HCT116 (cell line): ENCODE measurements around the gene PFDN5. TPM values are rescaled to one million over a fixed set of nuclear protein-coding genes. Genes with fewer than 3 reads are reported as not detected.

Source experiments
- ATAC-seq: fragments of 200-7000 bp; cut with Tn5 transposase; 2 replicates; pipeline ENCODE4 v1.9.1; 2020; ENCODE audit warnings: mild to moderate bottlenecking, moderate library complexity
- BruUV-seq: library from RNA; stranded (reverse); fragments of 400-500 nt; replicated peaks from 2 replicates; lab custom pipeline; 2021; lab: Mats Ljungman, UMichigan
- CTCF ChIA-PET: fragments of 300-600 bp; sonication (Branson Sonifier 250); formaldehyde crosslinking; loops from one replicate; lab custom pipeline; 2021; ENCODE audit warnings: antibody characterized with exemption; lab: Charles Lee
- POLR2A ChIA-PET: fragments of 300-600, 350-600 bp; sonication (Branson Sonifier 250); formaldehyde crosslinking; loops from one replicate; lab custom pipeline; 2021; ENCODE audit warnings: antibody characterized with exemption; lab: Charles Lee
- RAD21 ChIA-PET, 2 experiments: fragments of 300-600 bp; sonication (Branson Sonifier 250); formaldehyde crosslinking; loops; one replicate each; lab custom pipeline; 2023; ENCODE audit warnings: low total read pairs in 2 of 2; ENCODE audit not compliant: uncharacterized antibody in 2 of 2, unreplicated experiment in 2 of 2, low non-redundant PET in 1 of 2; lab: Charles Lee
- DNase-seq: peaks from one replicate; pipeline ENCODE4 v3.0.0-alpha.2; 2010; ENCODE audit warnings: low read depth, low spot score
- H2AFZ ChIP-seq: fragments of 200-600 bp; shearing (Covaris generic), sonication (generic); 2 replicates; pipeline ENCODE4 v1.6.1; 2017; ENCODE audit warnings: low read depth, mixed run types, mixed read lengths, antibody characterized with exemption, low read length; ENCODE audit not compliant: poor library complexity, severe bottlenecking
- H3K27ac ChIP-seq: 2 replicates; pipeline ENCODE4 v1.5.1; 2012; ENCODE audit warnings: low read depth, low read length
- H3K27me3 ChIP-seq: fragments of 200-600 bp; sonication (generic); 2 replicates; pipeline ENCODE4 v1.6.1; 2016; ENCODE audit warnings: mixed run types, low read length, mixed read lengths; ENCODE audit not compliant: insufficient read depth
- H3K36me3 ChIP-seq, 2 experiments: fragments of 200-500 bp in 1 of 2; fragments of 200-600 bp in 1 of 2; sonication (Bioruptor generic) in 1 of 2; sonication (generic) in 1 of 2; 2 replicates each; pipeline versions ENCODE4 v1.5.1 to v1.6.1; 2014 to 2016; ENCODE audit warnings: low read length in 2 of 2, inconsistent platforms in 1 of 2, mixed read lengths in 1 of 2, mixed run types in 1 of 2; ENCODE audit not compliant: insufficient read depth in 2 of 2, control insufficient read depth in 1 of 2
- H3K4me1 ChIP-seq, 2 experiments: fragments of 200-600 bp in 1 of 2; sonication (generic) in 1 of 2; 2 replicates each; pipeline versions ENCODE4 v1.5.1 to v1.6.1; 2012 to 2017; ENCODE audit warnings: low read length in 2 of 2, inconsistent platforms in 1 of 2, mild to moderate bottlenecking in 1 of 2, mixed read lengths in 1 of 2, mixed run types in 1 of 2, moderate library complexity in 1 of 2; ENCODE audit not compliant: insufficient read depth in 2 of 2, control insufficient read depth in 1 of 2
- H3K4me2 ChIP-seq: fragments of 200-600 bp; sonication (generic); 2 replicates; pipeline ENCODE4 v1.6.1; 2017; ENCODE audit warnings: mixed run types, low read length, mixed read lengths
- H3K4me3 ChIP-seq, 2 experiments: fragments of 200-600 bp in 1 of 2; sonication (generic) in 1 of 2; replicated peaks in 1 of 2; 2 replicates each; pipeline ENCODE4 v1.5.1; 2011 to 2016; ENCODE audit warnings: low read length in 2 of 2, control low read depth in 1 of 2, low read depth in 1 of 2, mild to moderate bottlenecking in 1 of 2, mixed read lengths in 1 of 2, mixed run types in 1 of 2
- H3K79me2 ChIP-seq: fragments of 200-600 bp; sonication (generic); 2 replicates; pipeline ENCODE4 v1.6.1; 2017; ENCODE audit warnings: mild to moderate bottlenecking, mixed run types, low read length, moderate library complexity, mixed read lengths; ENCODE audit not compliant: insufficient read depth
- H3K9ac ChIP-seq: fragments of 200-600 bp; sonication (generic); 2 replicates; pipeline ENCODE4 v1.6.1; 2016; ENCODE audit warnings: low read length, mixed read lengths
- H3K9me2 ChIP-seq: fragments of 200-600 bp; sonication (generic), shearing (Covaris generic); 2 replicates; pipeline ENCODE4 v1.6.1; 2017; ENCODE audit warnings: mixed run types, mild to moderate bottlenecking, moderate library complexity; ENCODE audit not compliant: insufficient read depth
- H3K9me3 ChIP-seq, 2 experiments: fragments of 200-500 bp in 1 of 2; fragments of 200-600 bp in 1 of 2; sonication (Bioruptor generic) in 1 of 2; sonication (generic) in 1 of 2; 2 replicates each; pipeline ENCODE4 v1.6.1; 2014 to 2017; ENCODE audit warnings: low read length in 2 of 2, mixed read lengths in 2 of 2, inconsistent platforms in 1 of 2, low read depth in 1 of 2, mild to moderate bottlenecking in 1 of 2, mixed run types in 1 of 2, moderate library complexity in 1 of 2; ENCODE audit not compliant: control insufficient read depth in 1 of 2, insufficient read depth in 1 of 2
- H4K20me1 ChIP-seq: fragments of 200-600 bp; sonication (generic), shearing (Covaris generic); 2 replicates; pipeline ENCODE4 v1.6.1; 2017; ENCODE audit warnings: mixed run types, mild to moderate bottlenecking, moderate library complexity; ENCODE audit not compliant: insufficient read depth
- EGR1 ChIP-seq: IDR thresholded peaks from 2 replicates; pipeline ENCODE4 v1.6.1; 2012; ENCODE audit warnings: low read depth
- EZH2phosphoT487 ChIP-seq: fragments of 200-600 bp; IDR thresholded peaks from 2 replicates; pipeline ENCODE4 v1.6.1; 2018; ENCODE audit warnings: antibody characterized with exemption, borderline replicate concordance
- JUND ChIP-seq: IDR thresholded peaks from 2 replicates; pipeline ENCODE4 v1.6.1; 2012
- RAD21 ChIP-seq: IDR thresholded peaks from 2 replicates; pipeline ENCODE4 v1.6.1; 2012; ENCODE audit warnings: low read depth, mild to moderate bottlenecking
- SP1 ChIP-seq: IDR thresholded peaks from 2 replicates; pipeline ENCODE4 v1.6.1; 2012; ENCODE audit warnings: low read depth
- TCF7L2 ChIP-seq: IDR thresholded peaks from 2 replicates; pipeline ENCODE4 v1.7.0; 2011; ENCODE audit warnings: borderline replicate concordance, inconsistent platforms; ENCODE audit not compliant: insufficient read depth, insufficient read length; ENCODE audit errors: extremely low read depth
- YY1 ChIP-seq: IDR thresholded peaks from 2 replicates; pipeline ENCODE4 v1.6.1; 2011; ENCODE audit warnings: low read length, low read depth, moderate library complexity, mild to moderate bottlenecking; ENCODE audit not compliant: insufficient replicate concordance; ENCODE audit errors: extremely low read depth
- intact Hi-C: fragments of 100-400 bp; cut with micrococcal nuclease; formaldehyde crosslinking; loops from 2 replicates; pipeline ENCODE4 v1.10.0; 2022
- total RNA-seq: library from RNA; stranded (reverse); gene quantifications from one replicate; pipeline ENCODE4 v1.2.1, GENCODE V29; 2021; ENCODE audit not compliant: unreplicated experiment
- TF ChIP-seq, protein P1 (sequence below): IDR thresholded peaks from 2 replicates; pipeline ENCODE4 v1.6.1; 2011; ENCODE audit warnings: mild to moderate bottlenecking, low read length, moderate library complexity; ENCODE audit not compliant: insufficient replicate concordance; ENCODE audit errors: extremely low read depth

Gene PFDN5
- total RNA-seq, 1 experiment from 2014 or later, result 318 TPM

DNA sequence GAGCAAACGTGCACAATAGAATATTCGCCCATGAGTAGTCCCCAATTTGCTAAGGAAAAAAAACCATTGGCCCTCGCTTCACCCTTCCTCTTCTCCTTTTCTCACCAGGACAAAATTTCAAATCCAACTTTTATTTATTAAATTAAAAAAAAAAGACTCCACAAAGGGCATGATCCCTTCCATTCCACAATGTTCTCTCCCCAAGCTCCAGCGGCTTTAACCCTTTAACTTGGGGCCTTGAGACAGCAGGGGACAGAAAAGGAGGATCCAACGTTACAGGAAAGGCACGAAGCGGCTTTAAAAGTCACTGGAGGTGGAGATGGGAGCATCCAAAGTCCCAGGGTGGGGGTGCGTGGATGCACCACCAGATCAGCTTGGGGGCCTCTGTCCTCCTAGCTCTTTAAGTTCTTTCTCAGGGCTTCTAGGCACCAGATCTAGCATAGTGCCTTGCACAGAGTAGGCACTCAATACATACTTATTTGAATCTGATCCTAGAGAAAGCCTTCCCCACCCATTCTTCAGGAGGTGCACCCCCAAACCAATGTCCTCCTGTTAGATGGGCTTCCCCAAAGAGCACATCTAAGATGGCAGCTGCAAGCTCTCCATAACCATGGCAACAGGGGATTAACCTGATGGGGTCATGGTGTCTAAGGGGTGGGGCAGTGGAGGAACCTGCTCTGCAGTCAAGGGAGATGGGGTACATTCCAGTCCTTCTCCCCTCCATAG is 31.3 kb downstream of the PFDN5 start:
- BruUV-seq, result TSS peak; percentile 23
- H3K9ac ChIP-seq, result no peak overlapping the region
- no peak overlapping the region for H3K4me2 ChIP-seq

More for the DNA sequence above, 31.3 kb downstream of the PFDN5 start:
- Histone ChIP-seq H3K36me3 (no peaks in the 10 kb centered on the region), H3K9me3 (no peaks in the 10 kb centered on the region), H3K79me2 (no peaks in the 10 kb centered on the region), H3K27me3 (no peaks in the 10 kb centered on the region), H4K20me1 (no peaks in the 10 kb centered on the region), H3K9me2 (no peaks in the 10 kb centered on the region), H3K4me1 (peaks cover 17 to 43% of the 10 kb centered on the region in 2 experiments), H3K27ac (no peak overlapping the region), H2AFZ (no peak overlapping the region), H3K4me3 (no peak overlapping the region)
- CTCF ChIA-PET, result interaction anchor here (0.8 to 2.8 kb wide), 7 partner anchors 18 to 195 kb away, joined by 3 to 18 read pairs (median 7); partner anchors contain the start of genes NPFF and TARBP2
- intact Hi-C loops, result loop anchor here (1.0 to 10.0 kb wide), 2 partner anchors 95 to 348 kb away; partner anchors contain the start of gene ATP5MC2
- RAD21 ChIA-PET, result interaction anchor here (1.1 to 1.2 kb wide), 3 partner anchors 18 to 95 kb away, joined by 3 to 5 read pairs (median 4); no protein-coding TSS in a partner anchor
- POLR2A ChIA-PET, result no interaction called here
- TF ChIP-seq, protein P1, sequence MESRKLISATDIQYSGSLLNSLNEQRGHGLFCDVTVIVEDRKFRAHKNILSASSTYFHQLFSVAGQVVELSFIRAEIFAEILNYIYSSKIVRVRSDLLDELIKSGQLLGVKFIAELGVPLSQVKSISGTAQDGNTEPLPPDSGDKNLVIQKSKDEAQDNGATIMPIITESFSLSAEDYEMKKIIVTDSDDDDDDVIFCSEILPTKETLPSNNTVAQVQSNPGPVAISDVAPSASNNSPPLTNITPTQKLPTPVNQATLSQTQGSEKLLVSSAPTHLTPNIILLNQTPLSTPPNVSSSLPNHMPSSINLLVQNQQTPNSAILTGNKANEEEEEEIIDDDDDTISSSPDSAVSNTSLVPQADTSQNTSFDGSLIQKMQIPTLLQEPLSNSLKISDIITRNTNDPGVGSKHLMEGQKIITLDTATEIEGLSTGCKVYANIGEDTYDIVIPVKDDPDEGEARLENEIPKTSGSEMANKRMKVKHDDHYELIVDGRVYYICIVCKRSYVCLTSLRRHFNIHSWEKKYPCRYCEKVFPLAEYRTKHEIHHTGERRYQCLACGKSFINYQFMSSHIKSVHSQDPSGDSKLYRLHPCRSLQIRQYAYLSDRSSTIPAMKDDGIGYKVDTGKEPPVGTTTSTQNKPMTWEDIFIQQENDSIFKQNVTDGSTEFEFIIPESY, result no peak
- TF ChIP-seq RAD21 (no peak), SP1 (no peak), JUND (no peak), TCF7L2 (no peak), EZH2phosphoT487 (no peak), EGR1 (no peak), YY1 (no peak)
- DNase-seq (no peak), ATAC-seq (no peak)
